CD14-positive monocyte (primary cell): ENCODE measurements around the gene BCR. TPM values are rescaled to one million over a fixed set of nuclear protein-coding genes. Genes with fewer than 3 reads are reported as not detected.
"Not testable (repeated sequence)": the region's sequence is repeated elsewhere in the genome, so short reads cannot be mapped to it uniquely, and the experiment has no call there.

Experiments used
- DNase-seq, 3 donors: peaks; one replicate each; pipeline ENCODE4 v3.0.0-alpha.2; 2011 to 2022
- H2AFZ ChIP-seq: 2 replicates; pipeline ENCODE4 v1.6.0; 2012; ENCODE audit warnings: mild to moderate bottlenecking, low read depth, low read length, inconsistent platforms; ENCODE audit not compliant: insufficient read depth, poor library complexity, severe bottlenecking
- H3K27ac ChIP-seq, 2 donors: 1 replicate in 1 of 2; 2 replicates in 1 of 2; pipeline ENCODE4 v1.5.1; 2012 to 2013; ENCODE audit warnings: low read length in 2 of 2, control low read depth in 1 of 2, inconsistent platforms in 1 of 2, low read depth in 1 of 2, mild to moderate bottlenecking in 1 of 2
- H3K27me3 ChIP-seq, 2 donors: one replicate each; pipeline versions ENCODE4 v1.6.0 to v1.6.1; 2011 to 2013; ENCODE audit warnings: low read length in 2 of 2; ENCODE audit not compliant: control insufficient read depth in 2 of 2, insufficient read depth in 2 of 2
- H3K36me3 ChIP-seq, 2 donors: replicated peaks in 1 of 2; 1 replicate in 1 of 2; 2 replicates in 1 of 2; pipeline versions ENCODE4 v1.5.1 to v1.6.1; 2012 to 2013; ENCODE audit warnings: low read length in 2 of 2, control low read depth in 1 of 2, inconsistent platforms in 1 of 2, mild to moderate bottlenecking in 1 of 2; ENCODE audit not compliant: insufficient read depth in 2 of 2, control insufficient read depth in 1 of 2
- H3K4me1 ChIP-seq, 2 donors: 1 replicate in 1 of 2; 2 replicates in 1 of 2; pipeline versions ENCODE4 v1.5.1 to v1.6.1; 2012 to 2013; ENCODE audit warnings: low read length in 2 of 2, control low read depth in 1 of 2, inconsistent platforms in 1 of 2, mild to moderate bottlenecking in 1 of 2, moderate library complexity in 1 of 2; ENCODE audit not compliant: insufficient read depth in 2 of 2, control insufficient read depth in 1 of 2
- H3K4me2 ChIP-seq: replicated peaks from 2 replicates; pipeline ENCODE3; 2012; ENCODE audit warnings: low read length, moderate library complexity, mild to moderate bottlenecking; ENCODE audit not compliant: poor library complexity, severe bottlenecking; ENCODE audit errors: extremely low read depth
- H3K4me3 ChIP-seq, 3 experiments: fragments of 200-600 bp in 1 of 3; sonication (generic) in 1 of 3; replicated peaks in 1 of 3; 1 replicate in 2 of 3; 2 replicates in 1 of 3; pipeline ENCODE4 v1.5.1; 2011 to 2013; ENCODE audit warnings: low read length in 3 of 3, mild to moderate bottlenecking in 3 of 3, control low read depth in 2 of 3, low read depth in 2 of 3, inconsistent platforms in 1 of 3, moderate library complexity in 1 of 3
- H3K79me2 ChIP-seq: 2 replicates; pipeline ENCODE4 v1.6.0; 2012; ENCODE audit warnings: mild to moderate bottlenecking, control low read depth, inconsistent platforms, low read length, moderate library complexity; ENCODE audit not compliant: insufficient read depth
- H3K9ac ChIP-seq: 2 replicates; pipeline ENCODE4 v1.6.0; 2017; ENCODE audit warnings: low read length, mild to moderate bottlenecking; ENCODE audit not compliant: insufficient read depth, poor library complexity, severe bottlenecking
- H3K9me3 ChIP-seq, 2 donors: replicated peaks in 1 of 2; 1 replicate in 1 of 2; 2 replicates in 1 of 2; pipeline versions ENCODE4 v1.5.1 to v1.6.1; 2012 to 2013; ENCODE audit warnings: low read length in 2 of 2, control low read depth in 1 of 2; ENCODE audit not compliant: control insufficient read depth in 1 of 2, insufficient read depth in 1 of 2
- H4K20me1 ChIP-seq: 2 replicates; pipeline ENCODE4 v1.6.0; 2012; ENCODE audit warnings: mild to moderate bottlenecking, low read length, control low read depth, moderate library complexity; ENCODE audit not compliant: insufficient read depth
- H3K27ac Mint-ChIP-seq, 7 donors: one replicate each; pipeline ENCODE4 v1.8.0; 2020; ENCODE audit warnings: mild to moderate bottlenecking in 7 of 7, mixed read lengths in 7 of 7, moderate library complexity in 6 of 7, inconsistent platforms in 2 of 7
- H3K27me3 Mint-ChIP-seq, 3 donors: one replicate each; pipeline ENCODE4 v1.8.0; 2021 to 2022; ENCODE audit warnings: low read depth in 3 of 3, mild to moderate bottlenecking in 3 of 3, mixed read lengths in 3 of 3, moderate library complexity in 3 of 3, inconsistent platforms in 1 of 3
- H3K36me3 Mint-ChIP-seq, 2 donors: one replicate each; pipeline ENCODE4 v1.8.0; 2020; ENCODE audit warnings: mixed read lengths in 2 of 2, inconsistent platforms in 1 of 2, mild to moderate bottlenecking in 1 of 2
- H3K4me1 Mint-ChIP-seq: one replicate; pipeline ENCODE4 v1.8.0; 2020; ENCODE audit warnings: mild to moderate bottlenecking, mixed read lengths
- H3K4me3 Mint-ChIP-seq, 2 donors: one replicate each; pipeline ENCODE4 v1.8.0; 2020; ENCODE audit warnings: mild to moderate bottlenecking in 2 of 2, mixed read lengths in 2 of 2, moderate library complexity in 1 of 2
- H3K9me3 Mint-ChIP-seq, 7 donors: one replicate each; pipeline ENCODE4 v1.8.0; 2020 to 2022; ENCODE audit warnings: mixed read lengths in 7 of 7, mild to moderate bottlenecking in 6 of 7, moderate library complexity in 6 of 7, inconsistent platforms in 2 of 7
- CTCF ChIP-seq: fragments of 200-600 bp; IDR thresholded peaks from one replicate; pipeline ENCODE4 v1.8.0; 2022; ENCODE audit warnings: antibody characterized with exemption, mild to moderate bottlenecking
- WGBS: methylation state at CpG from one replicate; pipeline ENCODE4 v1.1.5; 2013; ENCODE audit warnings: missing lambda C conversion rate; ENCODE audit not compliant: insufficient coverage; 5-methylcytosine and 5-hydroxymethylcytosine counted together
- intact Hi-C, 2 donors: fragments of 100-400 bp; cut with micrococcal nuclease; formaldehyde crosslinking; loops; one replicate each; pipeline versions ENCODE4 v1.15.0 to v1.15.1; 2023
- polyA plus RNA-seq, 3 donors: library from polyadenylated mRNA; depleted of rRNA in 1 of 3; unstranded in 2 of 3; stranded (reverse) in 1 of 3; fragments of 300-500 nt in 2 of 3; fragments of >200 nt in 1 of 3; fragmentation: Illumina TruSeq in 2 of 3; gene quantifications; 1 replicate in 2 of 3; 2 replicates in 1 of 3; pipeline ENCODE4 v1.2.3, GENCODE V29; 2012 to 2021

Gene BCR
- polyA plus RNA-seq, 3 donors: 0.97 to 20.9 (median 0.97) TPM

GRCh38 chr22:23325183-23325582 lies 144.9 kb downstream of the BCR start:
- Histone ChIP-seq H3K4me2 (no peak overlapping the region), H3K79me2 (no peaks in the 10 kb centered on the region), H3K36me3 (no peaks in the 10 kb centered on the region), H3K9me3 (no peaks in the 10 kb centered on the region), H3K9ac (no peak overlapping the region), H3K4me1 (no peaks in the 10 kb centered on the region), H3K27me3 (no peaks in the 10 kb centered on the region), H4K20me1 (no peaks in the 10 kb centered on the region), H3K27ac (no peak overlapping the region), H3K4me3 (no peak overlapping the region), H2AFZ (no peak overlapping the region)
- no peak overlapping the region for H3K27ac Mint-ChIP-seq
- TF ChIP-seq CTCF: no peak
- intact Hi-C loops: no loop called here
- no peaks in the 10 kb centered on the region for H3K36me3 Mint-ChIP-seq
- H3K9me3 Mint-ChIP-seq: peaks cover 0 to 1% (median 0%) of the 10 kb centered on the region in 7 donors
- 64% methylated on average over 2 of the region's 6 CpGs for WGBS
- H3K4me1 Mint-ChIP-seq: no peaks in the 10 kb centered on the region
- H3K27me3 Mint-ChIP-seq: peaks cover 0 to 2% (median 2%) of the 10 kb centered on the region in 3 donors
- no peak for DNase-seq
- H3K4me3 Mint-ChIP-seq: no peak overlapping the region

GRCh38 chr22:23333822-23334221 lies 153.5 kb downstream of the BCR start:
- H3K27ac ChIP-seq, H3K9me3 Mint-ChIP-seq, H3K4me2 ChIP-seq, DNase-seq, H3K36me3 ChIP-seq, H3K4me1 Mint-ChIP-seq, H3K27me3 Mint-ChIP-seq, H3K9ac ChIP-seq, H3K36me3 Mint-ChIP-seq, H3K27ac Mint-ChIP-seq, intact Hi-C loops, H3K27me3 ChIP-seq, H3K4me3 Mint-ChIP-seq, H4K20me1 ChIP-seq, H3K4me1 ChIP-seq, H3K79me2 ChIP-seq, H2AFZ ChIP-seq, H3K9me3 ChIP-seq, H3K4me3 ChIP-seq: not testable (repeated sequence)

GRCh38 chr22:23337672-23338071 lies 157.4 kb downstream of the BCR start:
- H3K9me3 Mint-ChIP-seq, intact Hi-C loops, H3K4me2 ChIP-seq, DNase-seq, H4K20me1 ChIP-seq, H3K27me3 Mint-ChIP-seq, H3K27ac Mint-ChIP-seq, H3K36me3 Mint-ChIP-seq, H3K9ac ChIP-seq, H3K4me3 ChIP-seq, H3K4me1 ChIP-seq, H3K9me3 ChIP-seq, H3K36me3 ChIP-seq, H3K4me1 Mint-ChIP-seq, H2AFZ ChIP-seq, H3K4me3 Mint-ChIP-seq, H3K27me3 ChIP-seq, H3K79me2 ChIP-seq, H3K27ac ChIP-seq: not testable (repeated sequence)
- 100% methylated on average over 1 of the region's 9 CpGs for WGBS

- H3K79me2 ChIP-seq, H3K27me3 Mint-ChIP-seq, H3K27ac Mint-ChIP-seq, H2AFZ ChIP-seq, H3K9me3 ChIP-seq, H3K9me3 Mint-ChIP-seq, H3K27me3 ChIP-seq, H3K27ac ChIP-seq, H3K4me3 Mint-ChIP-seq, DNase-seq, H3K36me3 ChIP-seq, H3K4me1 ChIP-seq, H3K4me1 Mint-ChIP-seq, H3K9ac ChIP-seq, H4K20me1 ChIP-seq, H3K36me3 Mint-ChIP-seq, H3K4me3 ChIP-seq, H3K4me2 ChIP-seq: not testable (repeated sequence)
- 100% methylated on average over 2 of the region's 10 CpGs for WGBS
- intact Hi-C loops: loop anchor here in 1 of 2 donors (10.0 kb wide), 1 partner anchor 1333 kb away; no protein-coding TSS in a partner anchor
Measured at GRCh38 chr22:23341942-23342695, 161.8 kb downstream of the BCR start.
